Measurements from ENCODE around the gene POLD4. TPM values are rescaled to one million over a fixed set of nuclear protein-coding genes. Genes with fewer than 3 reads are reported as not detected.
A peak's percentile ranks its signal among the peaks of the same experiment; 100 is the strongest.

The POLD4 gene
- total and polyA plus RNA-seq, 2 of the 13 experiments (the other 11 are each of a cell fraction or from before 2014, with no cell fraction given): 10.5 to 27.4 TPM

GRCh38 chr11:67391304-67392182 is 38.2 kb upstream of the POLD4 start, which contains the start of gene RAD9A (continued):
- TF ChIP-seq MEF2D (CRISPR knock-in tag; IDR thresholded peaks at IDR 0.05): no peak
- TF ChIP-seq ZNF264 (CRISPR knock-in tag; IDR thresholded peaks at IDR 0.05): no peak
- no peak; the same call in 1 of the 2 replicates for TF ChIP-seq MED13 (CRISPR knock-in tag; IDR thresholded peaks at IDR 0.05)
- TF ChIP-seq ZNF672 (CRISPR knock-in tag; IDR thresholded peaks at IDR 0.05): 0 out of 2 replicates have a peak, but pooled peaks have one; percentile 34
- TF ChIP-seq ZNF496 (CRISPR knock-in tag; IDR thresholded peaks at IDR 0.05; ENCODE audit: insufficient replicate concordance): no peak
- 0 out of 2 replicates have a peak, but pooled peaks have one; percentile 71 for TF ChIP-seq ZNF232 (CRISPR knock-in tag; IDR thresholded peaks at IDR 0.05; ENCODE audit: borderline replicate concordance)
- TF ChIP-seq PHF21A (CRISPR knock-in tag; IDR thresholded peaks at IDR 0.05): 0 out of 2 replicates have a peak, but pooled peaks have one; percentile 18
- TF ChIP-seq KLF9 (CRISPR knock-in tag; IDR thresholded peaks at IDR 0.05; ENCODE audit: low read depth): peak; percentile 90; the same call in 1 of the 2 replicates
- TF ChIP-seq ZNF44 (CRISPR knock-in tag; IDR thresholded peaks at IDR 0.05): peak; percentile 94
- no peak for TF ChIP-seq RBM22 (optimal IDR thresholded peaks at IDR 0.05; ENCODE audit: low read length)
- TF ChIP-seq BCL3 (CRISPR knock-in tag; IDR thresholded peaks at IDR 0.05): peak; percentile 92
- 0 out of 2 replicates have a peak, but pooled peaks have one; percentile 47 for TF ChIP-seq ZNF30 (CRISPR knock-in tag; IDR thresholded peaks at IDR 0.05)
- TF ChIP-seq HNF4G (IDR thresholded peaks at IDR 0.05; ENCODE audit: borderline replicate concordance, low read depth, low read length): no peak; the same call in 1 of the 2 replicates
- no peak for TF ChIP-seq HNF4G (CRISPR knock-in tag; IDR thresholded peaks at IDR 0.05; ENCODE audit: borderline replicate concordance, low read depth)
- no peak for TF ChIP-seq ZNF674 (CRISPR knock-in tag; IDR thresholded peaks at IDR 0.05; ENCODE audit: low read depth)
- TF ChIP-seq KDM3A (CRISPR knock-in tag; IDR thresholded peaks at IDR 0.05; ENCODE audit: low read depth): 0 out of 2 replicates have a peak, but pooled peaks have one; percentile 26
- peak; percentile 99 for TF ChIP-seq ARNTL (CRISPR knock-in tag; IDR thresholded peaks at IDR 0.05)
- 0 out of 2 replicates have a peak, but pooled peaks have one; percentile 47 for TF ChIP-seq CC2D1A (CRISPR knock-in tag; IDR thresholded peaks at IDR 0.05)
- no peak; the same call in 1 of the 2 replicates for TF ChIP-seq ETV6 (CRISPR knock-in tag; conservative IDR thresholded peaks at IDR 0.05)
- TF ChIP-seq MED8 (CRISPR knock-in tag; IDR thresholded peaks at IDR 0.05; ENCODE audit: insufficient replicate concordance): peak; percentile 92
- TF ChIP-seq, protein P1, sequence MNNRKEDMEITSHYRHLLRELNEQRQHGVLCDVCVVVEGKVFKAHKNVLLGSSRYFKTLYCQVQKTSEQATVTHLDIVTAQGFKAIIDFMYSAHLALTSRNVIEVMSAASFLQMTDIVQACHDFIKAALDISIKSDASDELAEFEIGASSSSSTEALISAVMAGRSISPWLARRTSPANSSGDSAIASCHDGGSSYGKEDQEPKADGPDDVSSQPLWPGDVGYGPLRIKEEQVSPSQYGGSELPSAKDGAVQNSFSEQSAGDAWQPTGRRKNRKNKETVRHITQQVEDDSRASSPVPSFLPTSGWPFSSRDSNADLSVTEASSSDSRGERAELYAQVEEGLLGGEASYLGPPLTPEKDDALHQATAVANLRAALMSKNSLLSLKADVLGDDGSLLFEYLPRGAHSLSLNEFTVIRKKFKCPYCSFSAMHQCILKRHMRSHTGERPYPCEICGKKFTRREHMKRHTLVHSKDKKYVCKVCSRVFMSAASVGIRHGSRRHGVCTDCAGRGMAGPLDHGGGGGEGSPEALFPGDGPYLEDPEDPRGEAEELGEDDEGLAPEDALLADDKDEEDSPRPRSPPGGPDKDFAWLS (CRISPR knock-in tag; IDR thresholded peaks at IDR 0.05; ENCODE audit: borderline replicate concordance): no peak
- no peak for TF ChIP-seq SOX13 (IDR thresholded peaks at IDR 0.05)
- peak in 1 of 2 experiments; percentile 63; a peak in 2 of 4 replicates for TF ChIP-seq SOX13 (CRISPR knock-in tag; conservative IDR thresholded peaks at IDR 0.05 in 1 of 2, IDR thresholded peaks at IDR 0.05 in 1 of 2)
- TF ChIP-seq ZFX (CRISPR knock-in tag; IDR thresholded peaks at IDR 0.05; ENCODE audit: low read depth): peak; percentile 98
